AG09309 (cell line): Measurements from ENCODE around the gene FAM131C.

ENCODE experiments used
- DNase-seq: peaks from one replicate; pipeline ENCODE4 v3.0.0-alpha.2; 2010; ENCODE audit warnings: low read depth
- H3K4me3 ChIP-seq: 2 replicates; pipeline ENCODE4 v1.5.1; 2011; ENCODE audit warnings: mild to moderate bottlenecking, low read depth, low read length, moderate library complexity; ENCODE audit not compliant: control insufficient read depth
- TF ChIP-seq, protein P1 (sequence below): IDR thresholded peaks from 2 replicates; pipeline ENCODE4 v1.5.1; 2011; ENCODE audit warnings: mild to moderate bottlenecking, low read depth, low read length, inconsistent platforms; ENCODE audit not compliant: insufficient read depth, control insufficient read depth; ENCODE audit errors: missing control alignments

FAM131C gene

DNA sequence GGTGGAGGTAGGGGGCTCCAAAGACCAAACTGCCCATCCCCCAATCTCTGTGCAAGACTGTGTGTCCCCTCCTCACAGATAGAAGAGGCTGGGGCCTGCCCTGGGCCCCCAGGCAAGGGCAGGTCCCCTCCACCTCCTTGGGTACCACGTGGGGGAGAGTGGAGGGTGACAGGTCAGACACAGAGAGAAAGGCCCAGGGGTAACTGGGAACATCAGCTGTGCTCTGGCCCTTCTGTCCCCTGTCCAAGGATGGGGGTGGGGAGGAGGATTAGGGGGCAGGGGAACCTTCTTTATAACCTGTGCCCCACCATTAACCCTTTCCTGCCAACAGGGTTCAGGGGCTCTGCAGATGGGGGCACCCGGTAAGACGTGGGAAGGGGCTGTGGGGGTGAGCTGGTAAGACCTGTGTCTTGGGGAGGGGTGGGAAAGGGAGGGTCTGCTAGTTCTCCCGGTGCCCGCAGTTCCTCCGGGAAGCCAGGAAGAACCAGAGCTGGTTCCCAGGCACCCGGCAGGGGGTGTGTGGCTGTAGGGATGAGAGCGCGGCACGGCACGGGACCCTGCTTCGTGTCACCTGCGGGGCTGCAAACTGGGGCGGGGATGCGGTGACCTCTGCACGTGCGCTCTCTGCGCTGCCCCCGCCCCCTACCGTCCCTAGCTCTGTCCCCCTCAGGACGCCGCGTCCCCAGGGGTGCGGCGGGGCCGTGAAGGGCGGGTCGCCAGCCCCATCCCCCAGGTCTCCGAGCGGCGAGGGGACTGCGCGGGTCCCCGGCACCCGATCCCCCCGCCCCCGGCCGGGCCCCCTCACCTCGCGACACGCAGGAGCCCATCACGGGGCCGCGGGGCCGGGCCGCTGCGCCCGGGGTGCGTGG is 601 bp downstream of the FAM131C start:
- TF ChIP-seq, protein P1, sequence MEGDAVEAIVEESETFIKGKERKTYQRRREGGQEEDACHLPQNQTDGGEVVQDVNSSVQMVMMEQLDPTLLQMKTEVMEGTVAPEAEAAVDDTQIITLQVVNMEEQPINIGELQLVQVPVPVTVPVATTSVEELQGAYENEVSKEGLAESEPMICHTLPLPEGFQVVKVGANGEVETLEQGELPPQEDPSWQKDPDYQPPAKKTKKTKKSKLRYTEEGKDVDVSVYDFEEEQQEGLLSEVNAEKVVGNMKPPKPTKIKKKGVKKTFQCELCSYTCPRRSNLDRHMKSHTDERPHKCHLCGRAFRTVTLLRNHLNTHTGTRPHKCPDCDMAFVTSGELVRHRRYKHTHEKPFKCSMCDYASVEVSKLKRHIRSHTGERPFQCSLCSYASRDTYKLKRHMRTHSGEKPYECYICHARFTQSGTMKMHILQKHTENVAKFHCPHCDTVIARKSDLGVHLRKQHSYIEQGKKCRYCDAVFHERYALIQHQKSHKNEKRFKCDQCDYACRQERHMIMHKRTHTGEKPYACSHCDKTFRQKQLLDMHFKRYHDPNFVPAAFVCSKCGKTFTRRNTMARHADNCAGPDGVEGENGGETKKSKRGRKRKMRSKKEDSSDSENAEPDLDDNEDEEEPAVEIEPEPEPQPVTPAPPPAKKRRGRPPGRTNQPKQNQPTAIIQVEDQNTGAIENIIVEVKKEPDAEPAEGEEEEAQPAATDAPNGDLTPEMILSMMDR, result peak; percentile 29
- H3K4me3 ChIP-seq, result peak overlapping the region; percentile 39
- no peak for DNase-seq

DNA sequence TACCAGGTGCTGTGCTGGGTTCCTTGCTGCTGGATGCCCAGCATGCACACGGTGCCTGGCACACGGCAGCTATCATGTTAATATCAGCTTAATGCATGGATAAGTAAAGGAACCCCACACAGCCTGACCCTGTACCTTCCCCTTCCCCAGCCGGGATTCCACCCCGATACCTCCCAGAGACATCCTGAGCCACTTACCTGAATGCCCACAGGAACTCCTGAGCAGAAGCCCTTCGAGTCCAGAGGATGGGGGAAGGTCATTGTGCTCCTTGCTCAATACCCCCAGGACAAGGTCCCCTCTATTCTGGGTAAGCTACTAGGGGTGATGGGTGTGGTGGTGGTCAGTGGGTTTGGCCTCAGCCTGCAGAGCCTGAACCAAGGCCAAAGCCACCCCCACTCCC is 1.4 kb downstream of the FAM131C start:
- H3K4me3 ChIP-seq, result no peak overlapping the region
- no peak for DNase-seq
- TF ChIP-seq, protein P1, result no peak

DNA sequence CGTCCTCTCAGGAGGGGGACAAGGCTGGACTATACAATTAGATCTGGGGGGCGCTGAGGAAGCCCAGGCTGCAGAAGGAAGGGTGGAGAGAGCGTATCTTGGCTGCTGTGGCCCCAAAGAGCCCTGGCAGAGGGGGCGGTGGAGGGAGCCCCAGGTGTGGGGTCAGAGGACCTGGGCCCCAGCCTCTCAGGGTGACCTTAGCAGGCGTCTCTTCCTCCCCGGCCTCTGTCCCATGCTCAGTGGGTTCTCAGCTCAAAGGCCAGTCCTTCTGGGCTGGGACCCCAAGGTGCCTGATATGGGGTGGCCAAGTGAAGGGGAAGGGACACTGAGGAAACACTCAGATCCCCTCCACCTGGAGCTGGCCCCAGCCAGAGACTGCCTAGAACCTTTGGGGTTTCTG is 1.8 kb downstream of the FAM131C start:
- TF ChIP-seq, protein P1, result no peak
- DNase-seq, result no peak
- H3K4me3 ChIP-seq, result no peak overlapping the region

DNA sequence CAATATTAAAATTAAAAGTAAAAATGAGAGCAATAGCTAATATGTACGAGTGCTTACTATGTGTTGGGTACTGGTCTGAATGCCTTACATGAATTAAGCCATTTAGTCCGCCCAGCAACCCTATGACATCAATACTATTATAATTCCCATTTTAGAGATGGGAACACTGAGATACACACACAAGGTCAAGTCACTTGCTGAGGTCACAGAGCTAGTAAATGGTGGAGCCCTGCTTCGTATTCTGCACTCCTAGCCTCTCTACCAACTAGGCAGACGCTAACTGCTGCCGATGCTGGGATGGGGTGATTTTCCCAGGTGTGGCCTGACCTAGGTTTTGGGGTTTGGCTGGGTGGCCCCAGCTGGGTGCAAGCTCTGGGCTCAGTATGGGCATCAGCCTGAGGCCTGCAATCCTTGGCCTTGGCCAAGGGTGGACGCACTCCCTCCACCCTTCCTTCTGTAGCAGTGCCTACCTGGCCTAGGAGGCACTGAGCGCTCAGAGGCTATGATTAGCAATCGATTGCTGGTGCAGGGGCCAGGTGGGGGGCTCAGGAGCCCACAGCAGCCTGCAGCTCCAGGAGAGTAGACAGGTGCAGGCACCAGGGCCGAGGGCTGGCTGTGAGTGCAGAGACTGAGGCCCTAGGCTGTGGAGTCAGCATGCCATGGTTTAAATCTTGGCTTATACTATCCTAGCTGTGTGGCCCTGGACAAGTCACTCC is 2.7 kb downstream of the FAM131C start:
- H3K4me3 ChIP-seq, result no peak overlapping the region
- DNase-seq, result no peak
- TF ChIP-seq, protein P1, result no peak

DNA sequence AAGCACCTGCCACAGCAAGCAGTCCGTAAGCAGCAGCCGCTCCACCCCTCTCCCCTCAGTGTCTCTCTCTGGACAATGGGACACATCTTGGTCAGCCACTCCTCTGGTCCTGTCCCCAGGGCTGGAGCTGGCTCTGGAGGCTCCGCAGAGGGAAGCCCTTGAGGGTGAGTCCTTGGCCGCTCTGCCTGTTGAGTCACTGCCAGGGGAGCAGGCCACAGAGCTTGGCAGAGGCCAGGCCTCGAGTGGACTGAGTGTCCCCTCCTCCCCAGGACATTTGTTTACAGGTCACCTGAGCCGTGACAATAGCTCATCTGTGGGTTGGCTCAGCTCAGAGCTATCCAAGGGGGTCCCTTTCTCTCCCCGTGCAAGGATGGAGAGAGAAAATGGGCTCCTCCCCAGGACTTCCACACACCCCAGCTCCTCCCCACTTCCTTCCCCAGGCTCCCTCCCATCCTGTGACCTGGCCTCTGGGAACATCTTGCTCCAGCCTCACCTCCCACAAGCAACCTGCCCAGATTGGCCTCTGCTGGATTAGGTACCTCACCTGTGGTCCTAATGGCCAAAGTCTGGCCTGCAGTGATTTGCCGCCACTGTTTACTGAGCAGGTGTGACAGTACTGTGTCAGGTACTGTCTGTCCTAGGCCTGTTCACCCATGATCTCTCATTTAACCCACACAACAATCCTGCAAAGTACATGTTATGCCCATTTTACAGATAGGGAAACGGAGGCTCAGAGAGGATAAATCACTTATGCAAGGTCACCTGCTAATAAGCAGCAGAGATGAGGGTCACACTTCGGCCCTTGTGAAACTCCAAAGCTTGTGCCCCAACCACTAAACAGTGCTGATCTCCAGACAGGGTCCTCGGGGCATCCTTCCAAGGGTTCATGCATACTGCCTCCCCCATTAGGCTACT is 4.8 kb downstream of the FAM131C start:
- DNase-seq, result no peak
- no peak overlapping the region for H3K4me3 ChIP-seq
- TF ChIP-seq, protein P1, result no peak

DNA sequence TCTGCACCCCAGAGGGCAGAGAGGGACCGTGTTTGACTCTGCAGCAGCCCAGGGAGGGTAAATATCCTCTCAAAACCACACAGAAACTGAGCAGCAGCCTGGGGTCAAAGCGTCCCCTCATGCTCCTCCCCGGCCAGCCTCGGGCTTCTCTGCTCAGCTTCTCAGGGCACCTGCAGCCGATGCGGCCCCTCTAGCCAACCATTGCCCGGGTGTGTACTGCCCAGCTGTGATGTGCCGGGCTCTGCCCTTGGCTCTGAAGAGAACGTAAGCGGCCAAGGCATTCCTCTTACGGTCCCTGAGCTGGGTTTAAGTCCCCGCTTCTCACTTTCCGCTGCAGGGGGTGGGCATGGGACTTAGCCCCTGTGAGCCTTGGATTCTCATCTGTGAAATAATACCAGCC is 5.5 kb downstream of the FAM131C start:
- DNase-seq, result no peak
- H3K4me3 ChIP-seq, result no peak overlapping the region
- TF ChIP-seq, protein P1, result no peak
